Measurements from ENCODE around the gene COMMD9. TPM values are rescaled to one million over a fixed set of nuclear protein-coding genes. Genes with fewer than 3 reads are reported as not detected.
"Not testable (repeated sequence)": the region's sequence is repeated elsewhere in the genome, so short reads cannot be mapped to it uniquely, and the experiment has no call there.

Gene COMMD9
- total RNA-seq, 1 donor from 2014 or later: 27.0 TPM

DNA sequence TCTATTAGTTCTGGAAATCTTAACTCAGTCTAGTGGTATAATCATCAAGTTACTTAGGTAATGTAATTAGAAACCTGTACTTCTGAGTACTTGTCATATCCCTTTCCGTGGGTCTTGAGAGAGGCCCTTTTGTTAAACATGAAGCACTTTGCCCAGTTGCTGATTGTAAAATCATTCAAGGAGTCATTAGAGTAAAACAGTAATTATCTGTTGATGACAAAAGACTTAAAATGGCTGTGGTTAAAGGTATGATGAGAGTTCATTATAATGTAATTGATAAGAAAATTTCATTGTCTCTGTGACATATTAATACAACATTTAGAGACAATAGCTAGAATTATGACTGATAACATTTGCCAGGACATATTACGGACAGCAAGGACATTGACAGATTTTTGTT lies 41.2 kb upstream of the COMMD9 start:
- Mint-ChIP-seq H3K27me3 (ENCODE audit: insufficient read depth, low read depth) (no peaks in the 10 kb centered on the region), H3K4me1 (no peaks in the 10 kb centered on the region), H3K27ac (no peak overlapping the region), H3K9me3 (no peaks in the 10 kb centered on the region), H3K36me3 (no peaks in the 10 kb centered on the region), H3K4me3 (no peak overlapping the region)
- H3K9me3 ChIP-seq (ENCODE audit: low read depth): no peaks in the 10 kb centered on the region
- no peaks in the 10 kb centered on the region for H3K36me3 ChIP-seq
- H3K4me3 ChIP-seq: no peak overlapping the region
- no peak overlapping the region for H2AFZ ChIP-seq (replicated peaks)
- no peaks in the 10 kb centered on the region for H3K79me2 ChIP-seq (ENCODE audit: low read depth)
- H3F3A ChIP-seq (ENCODE audit: low read depth): no peaks in the 10 kb centered on the region
- no peak overlapping the region for H3K27ac ChIP-seq
- no peak for DNase-seq (ENCODE audit: low spot score)
- TF ChIP-seq, protein P1, sequence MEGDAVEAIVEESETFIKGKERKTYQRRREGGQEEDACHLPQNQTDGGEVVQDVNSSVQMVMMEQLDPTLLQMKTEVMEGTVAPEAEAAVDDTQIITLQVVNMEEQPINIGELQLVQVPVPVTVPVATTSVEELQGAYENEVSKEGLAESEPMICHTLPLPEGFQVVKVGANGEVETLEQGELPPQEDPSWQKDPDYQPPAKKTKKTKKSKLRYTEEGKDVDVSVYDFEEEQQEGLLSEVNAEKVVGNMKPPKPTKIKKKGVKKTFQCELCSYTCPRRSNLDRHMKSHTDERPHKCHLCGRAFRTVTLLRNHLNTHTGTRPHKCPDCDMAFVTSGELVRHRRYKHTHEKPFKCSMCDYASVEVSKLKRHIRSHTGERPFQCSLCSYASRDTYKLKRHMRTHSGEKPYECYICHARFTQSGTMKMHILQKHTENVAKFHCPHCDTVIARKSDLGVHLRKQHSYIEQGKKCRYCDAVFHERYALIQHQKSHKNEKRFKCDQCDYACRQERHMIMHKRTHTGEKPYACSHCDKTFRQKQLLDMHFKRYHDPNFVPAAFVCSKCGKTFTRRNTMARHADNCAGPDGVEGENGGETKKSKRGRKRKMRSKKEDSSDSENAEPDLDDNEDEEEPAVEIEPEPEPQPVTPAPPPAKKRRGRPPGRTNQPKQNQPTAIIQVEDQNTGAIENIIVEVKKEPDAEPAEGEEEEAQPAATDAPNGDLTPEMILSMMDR (IDR thresholded peaks at IDR 0.05): no peak
- TF ChIP-seq EZH2 (IDR thresholded peaks at IDR 0.05) (no peak), EZH2phosphoT487 (IDR thresholded peaks at IDR 0.05) (no peak)
- H4K20me1 ChIP-seq (ENCODE audit: low read depth): no peaks in the 10 kb centered on the region
- H3K4me1 ChIP-seq: peaks cover 9% of the 10 kb centered on the region
- H3K9ac ChIP-seq: no peak overlapping the region
- H3K27me3 ChIP-seq: no peaks in the 10 kb centered on the region
- H3K4me2 ChIP-seq: no peak overlapping the region

DNA sequence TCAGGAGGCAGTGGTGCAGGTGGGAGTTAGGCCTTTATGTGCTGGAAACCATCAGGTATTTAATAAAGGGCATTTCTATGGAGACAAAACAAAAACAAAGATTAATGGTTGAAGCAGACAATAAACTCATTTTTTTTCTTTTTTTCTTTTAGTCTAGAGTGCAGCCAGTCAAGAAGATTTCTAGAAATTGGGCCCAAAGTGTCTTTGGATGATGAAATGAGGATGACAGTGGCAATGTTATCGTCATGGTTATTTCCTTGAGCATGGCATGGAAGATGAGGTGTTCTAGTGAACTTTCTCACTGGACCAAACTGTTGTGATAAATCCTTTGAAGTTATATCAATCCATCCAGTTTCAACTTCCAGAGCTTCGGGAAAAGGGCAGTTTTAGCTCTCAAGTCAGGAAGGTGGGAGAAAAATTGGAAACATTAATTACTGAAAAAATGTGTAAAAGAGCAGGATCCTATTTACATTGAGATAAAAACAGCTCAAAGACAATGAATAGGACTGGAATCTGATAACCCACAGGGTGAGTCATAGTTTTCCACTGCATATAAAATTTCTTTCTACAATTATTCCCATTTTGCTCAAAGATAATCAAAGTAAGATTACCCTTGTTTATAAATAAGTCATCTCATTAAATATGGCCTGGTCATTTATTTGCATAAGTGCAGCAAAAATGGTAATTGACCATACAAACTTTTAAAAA lies 39.9 kb upstream of the COMMD9 start:
- DNase-seq (ENCODE audit: low spot score): no peak
- H3K9me3 Mint-ChIP-seq: no peaks in the 10 kb centered on the region
- Histone ChIP-seq H4K20me1 (ENCODE audit: low read depth) (no peaks in the 10 kb centered on the region), H2AFZ (replicated peaks) (no peak overlapping the region), H3K27ac (no peak overlapping the region), H3K9ac (no peak overlapping the region), H3K79me2 (ENCODE audit: low read depth) (no peaks in the 10 kb centered on the region), H3F3A (ENCODE audit: low read depth) (no peaks in the 10 kb centered on the region), H3K27me3 (no peaks in the 10 kb centered on the region), H3K9me3 (ENCODE audit: low read depth) (no peaks in the 10 kb centered on the region), H3K4me3 (no peak overlapping the region), H3K4me2 (no peak overlapping the region), H3K4me1 (peaks cover 9% of the 10 kb centered on the region), H3K36me3 (no peaks in the 10 kb centered on the region)
- no peaks in the 10 kb centered on the region for H3K4me1 Mint-ChIP-seq
- no peak overlapping the region for H3K4me3 Mint-ChIP-seq
- no peak overlapping the region for H3K27ac Mint-ChIP-seq
- no peaks in the 10 kb centered on the region for H3K27me3 Mint-ChIP-seq (ENCODE audit: insufficient read depth, low read depth)
- TF ChIP-seq EZH2 (IDR thresholded peaks at IDR 0.05) (no peak), EZH2phosphoT487 (IDR thresholded peaks at IDR 0.05) (no peak)
- TF ChIP-seq, protein P1 (IDR thresholded peaks at IDR 0.05): no peak
- H3K36me3 Mint-ChIP-seq: no peaks in the 10 kb centered on the region

DNA sequence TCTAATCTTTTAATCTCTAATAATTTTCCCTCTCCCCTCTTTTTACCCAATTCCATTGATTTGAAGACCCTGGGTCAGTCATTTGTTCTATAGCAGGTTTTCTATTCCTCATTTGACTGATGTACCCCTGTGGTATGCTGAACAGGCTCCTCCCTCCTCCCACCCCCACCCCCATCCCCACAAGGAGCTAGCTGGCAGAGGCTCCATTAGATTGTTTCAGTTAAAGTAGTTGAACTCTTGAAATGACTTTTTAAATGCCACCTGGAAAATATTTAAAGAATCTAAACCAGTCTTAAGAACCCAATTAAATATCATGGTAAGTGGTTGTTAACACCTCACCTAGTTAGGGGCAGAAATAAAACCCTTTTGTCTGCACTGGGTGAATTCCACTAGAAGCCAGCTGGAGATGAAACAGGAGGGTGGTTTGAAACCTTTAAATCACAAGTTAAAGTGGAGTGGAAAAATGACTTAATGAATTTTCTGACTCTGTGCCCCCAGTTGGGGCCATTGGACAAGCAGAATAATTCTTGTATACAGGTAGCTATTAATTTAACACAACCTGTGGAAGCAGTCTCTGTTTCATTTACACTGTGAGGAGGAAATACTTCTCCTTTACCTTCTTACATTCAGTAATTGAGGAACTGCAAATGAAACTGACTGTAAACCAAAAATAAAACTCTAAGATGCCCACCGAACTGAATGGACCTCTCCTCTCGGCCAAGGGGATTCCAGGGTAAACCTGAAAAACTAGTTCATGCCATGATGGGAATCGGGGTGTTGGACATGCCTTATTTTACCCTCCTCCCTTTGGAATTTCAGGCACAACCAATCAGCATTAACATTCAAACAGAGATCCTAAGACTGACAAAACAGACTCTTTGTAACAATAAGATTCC lies 37.5 kb upstream of the COMMD9 start:
- Histone ChIP-seq H2AFZ (replicated peaks) (no peak overlapping the region), H3K9me3 (ENCODE audit: low read depth) (no peaks in the 10 kb centered on the region), H3K4me2 (no peak overlapping the region), H4K20me1 (ENCODE audit: low read depth) (no peaks in the 10 kb centered on the region), H3K27me3 (no peaks in the 10 kb centered on the region), H3K4me3 (no peak overlapping the region), H3F3A (ENCODE audit: low read depth) (no peaks in the 10 kb centered on the region), H3K36me3 (no peaks in the 10 kb centered on the region), H3K79me2 (ENCODE audit: low read depth) (no peaks in the 10 kb centered on the region), H3K9ac (no peak overlapping the region), H3K4me1 (peaks cover 9% of the 10 kb centered on the region), H3K27ac (no peak overlapping the region)
- Mint-ChIP-seq H3K4me1 (peaks cover 1% of the 10 kb centered on the region), H3K27me3 (ENCODE audit: insufficient read depth, low read depth) (no peaks in the 10 kb centered on the region), H3K36me3 (no peaks in the 10 kb centered on the region), H3K27ac (no peak overlapping the region), H3K4me3 (no peak overlapping the region), H3K9me3 (no peaks in the 10 kb centered on the region)
- DNase-seq (ENCODE audit: low spot score): no peak
- TF ChIP-seq, protein P1 (IDR thresholded peaks at IDR 0.05): no peak
- TF ChIP-seq EZH2phosphoT487 (IDR thresholded peaks at IDR 0.05) (no peak), EZH2 (IDR thresholded peaks at IDR 0.05) (no peak)

DNA sequence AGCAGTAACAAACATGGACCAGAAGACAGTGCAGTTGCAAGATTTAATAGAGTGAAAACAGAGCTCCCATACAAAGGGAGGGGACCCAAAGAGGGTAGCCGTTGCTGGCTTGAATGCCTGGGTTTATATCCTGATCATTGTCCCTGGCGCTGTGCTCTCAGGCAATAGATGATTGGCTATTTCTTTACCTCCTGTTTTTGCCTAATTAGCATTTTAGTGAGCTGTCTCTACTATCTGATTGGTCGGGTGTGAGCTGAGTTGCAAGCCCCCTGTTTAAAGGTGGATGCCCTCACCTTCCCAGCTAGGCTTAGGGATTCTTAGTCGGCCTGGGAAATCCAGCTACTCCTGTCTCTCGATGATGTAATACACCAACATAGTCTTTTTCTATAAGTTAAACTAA lies 36.2 kb upstream of the COMMD9 start:
- H4K20me1 ChIP-seq (ENCODE audit: low read depth); H3K4me1 Mint-ChIP-seq; H3K4me3 ChIP-seq; H3K36me3 ChIP-seq; H3K36me3 Mint-ChIP-seq; H3K4me3 Mint-ChIP-seq; DNase-seq (ENCODE audit: low spot score); H3K79me2 ChIP-seq (ENCODE audit: low read depth); H3K9ac ChIP-seq; H3K4me1 ChIP-seq; H3K9me3 ChIP-seq (ENCODE audit: low read depth); H3K4me2 ChIP-seq; H3K27ac Mint-ChIP-seq; H2AFZ ChIP-seq (replicated peaks); H3K27me3 Mint-ChIP-seq (ENCODE audit: insufficient read depth, low read depth); H3K27me3 ChIP-seq; H3K27ac ChIP-seq; H3K9me3 Mint-ChIP-seq; H3F3A ChIP-seq (ENCODE audit: low read depth): not testable (repeated sequence)

DNA sequence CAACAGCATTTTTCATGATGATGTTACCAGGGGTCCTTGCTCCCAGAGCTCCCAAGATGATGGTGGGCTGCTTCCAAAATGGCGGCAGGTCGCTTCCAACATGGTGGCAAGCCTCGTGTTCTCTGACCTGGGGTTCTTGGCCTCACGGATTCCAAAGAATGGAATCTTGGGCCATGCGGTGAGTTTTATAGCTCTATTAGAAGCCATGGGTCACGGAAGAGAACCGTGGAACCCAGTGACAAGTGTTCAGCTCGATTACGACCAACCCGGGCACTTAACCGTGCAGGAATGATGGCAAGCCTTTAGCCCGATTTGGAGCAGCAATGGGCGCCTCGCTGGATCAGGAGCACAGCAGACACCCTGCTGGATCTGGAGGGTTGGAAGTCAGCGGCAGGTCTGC lies 35.7 kb upstream of the COMMD9 start:
- not testable (repeated sequence) for H3K36me3 Mint-ChIP-seq, H3K36me3 ChIP-seq, H3K9me3 Mint-ChIP-seq

More for the DNA sequence above, 35.7 kb upstream of the COMMD9 start:
- DNase-seq (ENCODE audit: low spot score); H3K4me1 Mint-ChIP-seq; H3K27me3 Mint-ChIP-seq (ENCODE audit: insufficient read depth, low read depth); H4K20me1 ChIP-seq (ENCODE audit: low read depth); H3K79me2 ChIP-seq (ENCODE audit: low read depth); H3K9me3 ChIP-seq (ENCODE audit: low read depth); H3K4me3 ChIP-seq; H3K27ac Mint-ChIP-seq; H3K27ac ChIP-seq; H3K9ac ChIP-seq; H3K4me1 ChIP-seq; H3K4me3 Mint-ChIP-seq; H2AFZ ChIP-seq (replicated peaks); H3F3A ChIP-seq (ENCODE audit: low read depth); H3K27me3 ChIP-seq; H3K4me2 ChIP-seq: not testable (repeated sequence)
